ENCODE results near the gene USF2. TPM values are rescaled to one million over a fixed set of nuclear protein-coding genes. Genes with fewer than 3 reads are reported as not detected.

USF2 gene
- total and polyA plus RNA-seq, 10 of the 15 experiments (the other 5 are each of a cell fraction or from before 2014, with no cell fraction given), result 0.56 to 157 (median 65.5) TPM

DNA sequence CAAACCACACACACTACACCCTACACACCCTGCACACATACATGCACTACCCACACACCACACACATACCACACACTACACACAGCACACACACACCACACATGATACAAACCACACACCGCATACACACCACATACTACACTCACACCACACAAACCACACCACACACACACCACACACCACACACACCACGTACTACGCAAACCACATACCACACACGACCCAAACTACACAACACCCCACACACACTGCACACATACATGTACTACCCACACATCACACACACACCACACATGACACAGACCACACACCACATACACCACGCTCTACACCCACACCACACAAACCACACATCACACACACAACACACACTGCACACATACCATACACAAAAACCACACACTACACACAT is 29.8 kb downstream of the USF2 start (continued):
- TF ChIP-seq, protein P1, sequence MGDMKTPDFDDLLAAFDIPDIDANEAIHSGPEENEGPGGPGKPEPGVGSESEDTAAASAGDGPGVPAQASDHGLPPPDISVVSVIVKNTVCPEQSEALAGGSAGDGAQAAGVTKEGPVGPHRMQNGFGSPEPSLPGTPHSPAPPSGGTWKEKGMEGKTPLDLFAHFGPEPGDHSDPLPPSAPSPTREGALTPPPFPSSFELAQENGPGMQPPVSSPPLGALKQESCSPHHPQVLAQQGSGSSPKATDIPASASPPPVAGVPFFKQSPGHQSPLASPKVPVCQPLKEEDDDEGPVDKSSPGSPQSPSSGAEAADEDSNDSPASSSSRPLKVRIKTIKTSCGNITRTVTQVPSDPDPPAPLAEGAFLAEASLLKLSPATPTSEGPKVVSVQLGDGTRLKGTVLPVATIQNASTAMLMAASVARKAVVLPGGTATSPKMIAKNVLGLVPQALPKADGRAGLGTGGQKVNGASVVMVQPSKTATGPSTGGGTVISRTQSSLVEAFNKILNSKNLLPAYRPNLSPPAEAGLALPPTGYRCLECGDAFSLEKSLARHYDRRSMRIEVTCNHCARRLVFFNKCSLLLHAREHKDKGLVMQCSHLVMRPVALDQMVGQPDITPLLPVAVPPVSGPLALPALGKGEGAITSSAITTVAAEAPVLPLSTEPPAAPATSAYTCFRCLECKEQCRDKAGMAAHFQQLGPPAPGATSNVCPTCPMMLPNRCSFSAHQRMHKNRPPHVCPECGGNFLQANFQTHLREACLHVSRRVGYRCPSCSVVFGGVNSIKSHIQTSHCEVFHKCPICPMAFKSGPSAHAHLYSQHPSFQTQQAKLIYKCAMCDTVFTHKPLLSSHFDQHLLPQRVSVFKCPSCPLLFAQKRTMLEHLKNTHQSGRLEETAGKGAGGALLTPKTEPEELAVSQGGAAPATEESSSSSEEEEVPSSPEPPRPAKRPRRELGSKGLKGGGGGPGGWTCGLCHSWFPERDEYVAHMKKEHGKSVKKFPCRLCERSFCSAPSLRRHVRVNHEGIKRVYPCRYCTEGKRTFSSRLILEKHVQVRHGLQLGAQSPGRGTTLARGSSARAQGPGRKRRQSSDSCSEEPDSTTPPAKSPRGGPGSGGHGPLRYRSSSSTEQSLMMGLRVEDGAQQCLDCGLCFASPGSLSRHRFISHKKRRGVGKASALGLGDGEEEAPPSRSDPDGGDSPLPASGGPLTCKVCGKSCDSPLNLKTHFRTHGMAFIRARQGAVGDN (IDR thresholded peaks at IDR 0.05), result no peak
- TF ChIP-seq NRF1 (conservative IDR thresholded peaks at IDR 0.05; ENCODE audit: low read depth, low read length) (no peak), TCF7 (IDR thresholded peaks at IDR 0.05; ENCODE audit: borderline replicate concordance) (no peak), BHLHE40 (IDR thresholded peaks at IDR 0.05; ENCODE audit: borderline replicate concordance in 1 of 2, low read depth in 2 of 2, low read length in 1 of 2) (no peak)
- TF ChIP-seq, protein P2, sequence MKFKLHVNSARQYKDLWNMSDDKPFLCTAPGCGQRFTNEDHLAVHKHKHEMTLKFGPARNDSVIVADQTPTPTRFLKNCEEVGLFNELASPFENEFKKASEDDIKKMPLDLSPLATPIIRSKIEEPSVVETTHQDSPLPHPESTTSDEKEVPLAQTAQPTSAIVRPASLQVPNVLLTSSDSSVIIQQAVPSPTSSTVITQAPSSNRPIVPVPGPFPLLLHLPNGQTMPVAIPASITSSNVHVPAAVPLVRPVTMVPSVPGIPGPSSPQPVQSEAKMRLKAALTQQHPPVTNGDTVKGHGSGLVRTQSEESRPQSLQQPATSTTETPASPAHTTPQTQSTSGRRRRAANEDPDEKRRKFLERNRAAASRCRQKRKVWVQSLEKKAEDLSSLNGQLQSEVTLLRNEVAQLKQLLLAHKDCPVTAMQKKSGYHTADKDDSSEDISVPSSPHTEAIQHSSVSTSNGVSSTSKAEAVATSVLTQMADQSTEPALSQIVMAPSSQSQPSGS (IDR thresholded peaks at IDR 0.05; ENCODE audit: low read length), result no peak

DNA sequence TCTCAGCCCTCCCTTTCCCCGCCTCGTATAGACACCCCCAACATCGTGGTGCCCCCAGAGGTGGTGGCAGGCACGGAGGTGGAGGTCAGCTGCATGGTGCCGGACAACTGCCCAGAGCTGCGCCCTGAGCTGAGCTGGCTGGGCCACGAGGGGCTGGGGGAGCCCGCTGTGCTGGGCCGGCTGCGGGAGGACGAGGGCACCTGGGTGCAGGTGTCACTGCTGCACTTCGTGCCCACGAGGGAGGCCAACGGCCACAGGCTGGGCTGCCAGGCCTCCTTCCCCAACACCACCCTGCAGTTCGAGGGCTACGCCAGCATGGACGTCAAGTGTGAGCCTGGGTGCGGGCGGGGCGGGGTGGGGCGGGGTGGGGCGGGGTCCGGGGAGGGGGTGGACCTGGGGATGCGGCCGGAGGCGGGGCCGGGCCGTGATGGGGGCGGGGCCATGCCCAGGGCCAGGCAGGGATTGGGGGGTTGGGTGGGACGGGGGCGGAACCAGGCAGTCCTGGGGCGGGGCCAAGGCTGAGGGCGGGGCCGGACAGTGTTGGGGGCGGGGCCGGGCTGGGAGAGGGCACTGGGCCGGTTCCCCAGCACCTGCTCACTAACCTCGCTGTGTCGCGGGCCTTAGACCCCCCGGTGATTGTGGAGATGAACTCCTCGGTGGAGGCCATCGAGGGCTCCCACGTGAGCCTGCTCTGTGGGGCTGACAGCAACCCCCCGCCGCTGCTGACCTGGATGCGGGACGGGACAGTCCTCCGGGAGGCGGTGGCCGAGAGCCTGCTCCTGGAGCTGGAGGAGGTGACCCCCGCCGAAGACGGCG is 31.0 kb downstream of the USF2 start:
- intact Hi-C loops (cut with micrococcal nuclease; ENCODE audit: unreplicated experiment), result no loop called here
- FAIRE-seq, result no peak
- Histone ChIP-seq H3K27ac (ENCODE audit: control insufficient read depth, insufficient read depth) (no peak overlapping the region), H3K79me2 (ENCODE audit: control insufficient read depth, insufficient read depth, low read length) (no peaks in the 10 kb centered on the region), H3K4me3 (no peak overlapping the region), H3K9me3 (replicated peaks; ENCODE audit: control insufficient read depth, insufficient read depth, low read length) (no peaks in the 10 kb centered on the region), H2AFZ (ENCODE audit: control insufficient read depth, low read depth, low read length) (no peak overlapping the region), H3K9ac (ENCODE audit: control insufficient read depth, insufficient read depth, low read length) (no peak overlapping the region), H4K20me1 (ENCODE audit: control insufficient read depth, insufficient read depth) (no peaks in the 10 kb centered on the region), H3K4me1 (ENCODE audit: control insufficient read depth, insufficient read depth, low read length) (peaks cover 26% of the 10 kb centered on the region), H3K27me3 (replicated peaks in 1 of 2; ENCODE audit: control insufficient read depth in 2 of 2, insufficient read depth in 2 of 2, low read length in 1 of 2) (no peaks in the 10 kb centered on the region), H3K4me2 (ENCODE audit: control insufficient read depth, insufficient read depth) (no peak overlapping the region), H3K36me3 (ENCODE audit: control insufficient read depth in 2 of 2, insufficient read depth in 2 of 2, low read length in 1 of 2) (no peaks in the 10 kb centered on the region)
- ChIA-PET CTCF (no interaction called here), SMC1A (ENCODE audit: uncharacterized antibody, unreplicated experiment) (no interaction called here), POLR2A (no interaction called here), RAD21 (ENCODE audit: unreplicated experiment) (no interaction called here)
- in situ Hi-C loops (cut with MboI), result no loop called here
- no peak for DNase-seq (ENCODE audit: low read depth, low spot score)
- no peak for ATAC-seq
- no TSS peak for BruUV-seq (replicated peaks)
- 93% methylated on average over 28 of the region's 55 CpGs for WGBS (ENCODE audit: insufficient coverage, insufficient replicate concordance, low lambda C conversion rate, missing lambda C conversion rate)
- TF ChIP-seq HCFC1 (IDR thresholded peaks at IDR 0.05; ENCODE audit: low read length) (no peak), CEBPB (IDR thresholded peaks at IDR 0.05; ENCODE audit: borderline replicate concordance in 1 of 2, low read depth in 2 of 2, low read length in 2 of 2) (no peak)
- TF ChIP-seq, protein P3, sequence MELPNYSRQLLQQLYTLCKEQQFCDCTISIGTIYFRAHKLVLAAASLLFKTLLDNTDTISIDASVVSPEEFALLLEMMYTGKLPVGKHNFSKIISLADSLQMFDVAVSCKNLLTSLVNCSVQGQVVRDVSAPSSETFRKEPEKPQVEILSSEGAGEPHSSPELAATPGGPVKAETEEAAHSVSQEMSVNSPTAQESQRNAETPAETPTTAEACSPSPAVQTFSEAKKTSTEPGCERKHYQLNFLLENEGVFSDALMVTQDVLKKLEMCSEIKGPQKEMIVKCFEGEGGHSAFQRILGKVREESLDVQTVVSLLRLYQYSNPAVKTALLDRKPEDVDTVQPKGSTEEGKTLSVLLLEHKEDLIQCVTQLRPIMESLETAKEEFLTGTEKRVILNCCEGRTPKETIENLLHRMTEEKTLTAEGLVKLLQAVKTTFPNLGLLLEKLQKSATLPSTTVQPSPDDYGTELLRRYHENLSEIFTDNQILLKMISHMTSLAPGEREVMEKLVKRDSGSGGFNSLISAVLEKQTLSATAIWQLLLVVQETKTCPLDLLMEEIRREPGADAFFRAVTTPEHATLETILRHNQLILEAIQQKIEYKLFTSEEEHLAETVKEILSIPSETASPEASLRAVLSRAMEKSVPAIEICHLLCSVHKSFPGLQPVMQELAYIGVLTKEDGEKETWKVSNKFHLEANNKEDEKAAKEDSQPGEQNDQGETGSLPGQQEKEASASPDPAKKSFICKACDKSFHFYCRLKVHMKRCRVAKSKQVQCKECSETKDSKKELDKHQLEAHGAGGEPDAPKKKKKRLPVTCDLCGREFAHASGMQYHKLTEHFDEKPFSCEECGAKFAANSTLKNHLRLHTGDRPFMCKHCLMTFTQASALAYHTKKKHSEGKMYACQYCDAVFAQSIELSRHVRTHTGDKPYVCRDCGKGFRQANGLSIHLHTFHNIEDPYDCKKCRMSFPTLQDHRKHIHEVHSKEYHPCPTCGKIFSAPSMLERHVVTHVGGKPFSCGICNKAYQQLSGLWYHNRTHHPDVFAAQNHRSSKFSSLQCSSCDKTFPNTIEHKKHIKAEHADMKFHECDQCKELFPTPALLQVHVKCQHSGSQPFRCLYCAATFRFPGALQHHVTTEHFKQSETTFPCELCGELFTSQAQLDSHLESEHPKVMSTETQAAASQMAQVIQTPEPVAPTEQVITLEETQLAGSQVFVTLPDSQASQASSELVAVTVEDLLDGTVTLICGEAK (IDR thresholded peaks at IDR 0.05; ENCODE audit: borderline replicate concordance), result no peak
